Activated naive CD4-positive, alpha-beta T cell treated with anti-CD3 and anti-CD28 coated beads for 36 hours (primary cell): ENCODE data around the gene KCNQ4. TPM values are rescaled to one million over a fixed set of nuclear protein-coding genes. Genes with fewer than 3 reads are reported as not detected.
A peak's percentile ranks its signal among the peaks of the same experiment; 100 is the strongest.

Experiments
- CTCF ChIA-PET: fragments of 350-600 bp; sonication (Branson Sonifier 250); formaldehyde crosslinking; loops from one replicate; lab custom pipeline; 2021; ENCODE audit warnings: antibody characterized with exemption; lab: Charles Lee
- DNase-seq: peaks from one replicate; pipeline ENCODE4 v3.0.0-alpha.2; 2020
- H3K27ac Mint-ChIP-seq: one replicate; pipeline ENCODE4 v1.8.0; 2021; ENCODE audit warnings: mild to moderate bottlenecking, mixed read lengths
- H3K27me3 Mint-ChIP-seq: one replicate; pipeline ENCODE4 v1.8.0; 2021; ENCODE audit warnings: low read depth, mixed read lengths
- H3K36me3 Mint-ChIP-seq: one replicate; pipeline ENCODE4 v1.8.0; 2021; ENCODE audit warnings: low read depth, mixed read lengths
- H3K4me1 Mint-ChIP-seq: one replicate; pipeline ENCODE4 v1.8.0; 2021; ENCODE audit warnings: low read depth, mixed read lengths
- H3K4me3 Mint-ChIP-seq: one replicate; pipeline ENCODE4 v1.8.0; 2021; ENCODE audit warnings: mild to moderate bottlenecking, moderate library complexity, mixed read lengths
- H3K9me3 Mint-ChIP-seq: one replicate; pipeline ENCODE4 v1.8.0; 2021; ENCODE audit warnings: mixed read lengths
- intact Hi-C: fragments of 100-400 bp; cut with micrococcal nuclease; formaldehyde crosslinking; loops from one replicate; pipeline ENCODE4 v1.15.1; 2023
- total RNA-seq, 2 experiments: library from RNA; stranded (reverse); gene quantifications; one replicate each; pipeline ENCODE4 v1.2.3, GENCODE V29; 2021

Gene KCNQ4
- total RNA-seq, 2 experiments from 2014 or later, result 0.49 to 0.50 TPM

DNA sequence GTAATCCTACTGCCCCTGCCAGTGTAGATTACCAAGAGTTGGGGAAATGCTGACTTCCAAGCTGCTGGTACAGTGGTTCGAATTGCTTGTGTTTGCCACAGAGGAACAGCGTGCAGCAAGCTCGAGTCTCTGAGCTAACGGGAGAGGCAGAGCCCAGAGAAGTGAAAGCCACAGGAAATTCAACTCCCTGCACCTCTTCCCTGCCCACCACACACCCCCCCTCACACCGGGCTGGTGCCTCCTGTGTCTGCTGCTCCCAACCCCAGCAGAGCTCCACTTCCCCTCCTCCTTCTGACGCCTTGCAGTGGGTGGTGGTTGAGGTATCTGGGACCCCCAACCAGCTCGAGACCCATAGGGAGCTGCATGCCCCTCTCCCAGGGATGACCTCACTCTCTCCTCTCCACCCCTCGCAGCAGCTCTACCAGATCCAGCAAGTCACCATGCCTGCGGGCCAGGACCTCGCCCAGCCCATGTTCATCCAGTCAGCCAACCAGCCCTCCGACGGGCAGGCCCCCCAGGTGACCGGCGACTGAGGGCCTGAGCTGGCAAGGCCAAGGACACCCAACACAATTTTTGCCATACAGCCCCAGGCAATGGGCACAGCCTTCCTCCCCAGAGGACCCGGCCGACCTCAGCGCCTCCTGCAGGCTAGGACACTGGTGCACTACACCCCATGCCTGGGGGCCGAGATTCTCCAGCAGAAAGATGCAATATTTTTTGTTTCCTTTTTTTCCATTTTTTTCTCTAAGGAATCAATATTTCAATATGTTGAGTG, 13.1 kb upstream of the KCNQ4 start:
- Mint-ChIP-seq H3K27ac (peak overlapping the region; percentile 33), H3K4me3 (no peak overlapping the region), H3K36me3 (peaks cover 25% of the 10 kb centered on the region)

DNA sequence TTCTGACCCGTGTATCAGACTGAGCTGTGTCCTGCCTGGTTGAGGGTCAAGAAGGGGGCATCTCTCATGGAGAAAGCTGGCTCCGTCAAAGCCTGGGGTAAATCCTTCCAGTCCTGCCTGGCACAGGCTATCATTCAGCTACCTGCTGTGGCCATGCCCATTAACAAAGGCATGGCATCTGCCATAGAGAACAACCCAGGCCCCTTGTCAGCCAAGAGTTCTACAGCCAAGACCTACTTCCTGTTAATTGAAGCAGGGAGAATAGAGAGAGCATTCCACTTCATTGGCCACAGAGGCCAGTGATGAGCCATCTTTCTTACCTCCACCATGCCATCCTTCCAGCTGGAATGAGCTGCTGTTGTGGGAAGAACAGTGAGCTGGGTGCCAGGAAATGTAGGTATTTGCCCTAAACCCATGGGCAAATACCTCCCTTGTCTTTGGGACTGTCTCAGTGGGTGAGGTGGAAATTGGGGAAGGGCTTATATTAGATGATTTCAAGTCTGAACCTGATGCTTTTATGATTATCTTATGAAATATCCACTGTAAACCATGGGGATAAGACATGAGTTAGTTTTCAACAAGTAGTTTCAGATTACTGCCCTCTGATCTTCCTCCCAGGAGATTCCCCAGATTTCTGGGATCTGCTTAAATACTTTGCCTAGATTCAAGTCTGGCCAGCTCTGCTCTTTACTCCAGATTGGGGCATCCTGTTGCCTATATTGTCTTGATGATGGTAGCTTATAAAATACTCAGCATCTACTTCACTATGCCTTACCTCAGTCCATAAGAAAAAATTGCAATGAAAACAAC, 11.2 kb upstream of the KCNQ4 start:
- Mint-ChIP-seq H3K27ac (peak overlapping the region; percentile 15), H3K4me3 (no peak overlapping the region), H3K36me3 (peaks cover 29% of the 10 kb centered on the region), H3K27me3 (no peaks in the 10 kb centered on the region), H3K4me1 (no peaks in the 10 kb centered on the region), H3K9me3 (peaks cover 1% of the 10 kb centered on the region)
- DNase-seq, result no peak
- CTCF ChIA-PET, result interaction anchor here (0.5 to 11.1 kb wide), 14 partner anchors 7 to 185 kb away, joined by 3 to 115 read pairs (median 6); no protein-coding TSS in a partner anchor
- intact Hi-C loops, result loop anchor here (5.0 kb wide), 1 partner anchor 145 kb away; no protein-coding TSS in a partner anchor

More for the DNA sequence above, 13.1 kb upstream of the KCNQ4 start:
- H3K27me3 Mint-ChIP-seq, result no peaks in the 10 kb centered on the region
- DNase-seq, result no peak
- H3K9me3 Mint-ChIP-seq, result no peaks in the 10 kb centered on the region
- intact Hi-C loops, result loop anchor here (2.0 to 5.0 kb wide), 2 partner anchors 143 to 158 kb away; no protein-coding TSS in a partner anchor
- CTCF ChIA-PET, result interaction anchor here (0.6 to 11.1 kb wide), 4 partner anchors 47 to 182 kb away, joined by 3 to 115 read pairs (median 4); no protein-coding TSS in a partner anchor
- no peaks in the 10 kb centered on the region for H3K4me1 Mint-ChIP-seq

DNA sequence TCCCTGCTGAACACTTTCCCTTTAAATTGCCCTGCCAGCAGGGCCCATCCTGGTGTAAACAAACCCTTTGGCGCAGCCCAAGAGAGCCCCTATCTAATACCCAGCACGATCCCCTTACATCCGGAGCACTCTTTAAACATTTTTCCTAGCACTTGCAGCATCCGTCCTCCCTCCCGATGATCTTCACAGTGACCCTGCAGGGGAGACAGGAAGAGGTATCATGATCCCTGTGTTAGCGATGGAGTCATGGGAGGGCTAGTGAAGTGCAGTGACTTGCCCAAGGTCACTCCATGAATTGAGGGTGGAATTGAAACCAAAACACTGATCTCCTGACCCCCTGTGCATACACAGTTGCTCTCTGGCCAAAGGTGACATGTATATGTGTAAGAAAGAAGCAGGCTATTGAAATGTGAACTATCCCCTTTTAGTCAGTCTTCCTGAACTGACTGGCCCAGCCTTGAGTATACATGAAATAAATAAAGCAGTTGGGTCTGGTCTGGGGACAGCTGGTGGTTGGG, 9.8 kb upstream of the KCNQ4 start:
- H3K27ac Mint-ChIP-seq, result no peak overlapping the region
- H3K4me1 Mint-ChIP-seq, result no peaks in the 10 kb centered on the region
- no peak overlapping the region for H3K4me3 Mint-ChIP-seq
- peaks cover 30% of the 10 kb centered on the region for H3K36me3 Mint-ChIP-seq
- H3K9me3 Mint-ChIP-seq, result peaks cover 2% of the 10 kb centered on the region
- intact Hi-C loops, result loop anchor here (1.0 to 5.0 kb wide), 4 partner anchors 67 to 178 kb away; no protein-coding TSS in a partner anchor
- no peaks in the 10 kb centered on the region for H3K27me3 Mint-ChIP-seq
- CTCF ChIA-PET, result interaction anchor here (0.6 to 11.1 kb wide), 40 partner anchors 9 to 1652 kb away, joined by 3 to 115 read pairs (median 6); partner anchors contain the start of genes KCNQ4 and NFYC
- DNase-seq, result no peak

DNA sequence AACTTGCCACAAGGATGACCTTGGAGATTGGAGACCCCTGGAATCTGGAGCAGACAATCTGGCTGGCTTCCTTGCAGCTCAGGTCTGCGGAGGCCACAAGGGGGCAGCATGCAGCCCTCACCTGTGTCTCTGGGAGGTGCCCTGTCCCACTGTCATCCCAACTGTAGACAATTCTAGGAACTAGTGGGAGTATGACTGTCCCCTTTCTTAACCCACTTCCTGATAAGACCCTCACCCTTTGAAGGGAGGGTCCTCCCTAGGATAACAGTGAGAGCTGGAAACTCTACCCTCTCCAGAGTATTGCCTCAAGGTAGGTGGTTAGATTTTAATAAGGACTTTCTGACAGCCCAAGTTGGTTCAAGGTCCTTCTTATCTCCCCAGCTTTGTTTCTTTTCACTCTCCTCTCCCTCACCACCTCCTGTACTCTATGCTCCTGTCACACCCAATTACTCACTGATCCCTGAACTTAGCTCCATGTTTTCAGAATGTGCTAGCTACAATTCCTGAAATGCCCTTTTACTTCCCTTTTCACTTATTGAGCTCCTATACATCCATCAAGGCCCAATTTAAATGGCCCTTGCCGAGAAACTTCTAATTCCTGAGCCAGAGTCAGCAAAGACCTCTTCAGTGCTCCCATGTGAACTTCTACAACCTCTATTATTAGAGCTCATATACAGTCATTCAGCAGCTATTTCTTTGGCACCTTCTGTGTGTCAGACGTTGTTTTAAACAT, 9.2 kb upstream of the KCNQ4 start:
- intact Hi-C loops, result loop anchor here (1.0 to 5.0 kb wide), 4 partner anchors 66 to 178 kb away; no protein-coding TSS in a partner anchor
- peak; percentile 79 for DNase-seq
- no peaks in the 10 kb centered on the region for H3K27me3 Mint-ChIP-seq
- CTCF ChIA-PET, result interaction anchor here (0.6 to 11.1 kb wide), 45 partner anchors 8 to 1651 kb away, joined by 3 to 115 read pairs (median 6); partner anchors contain the start of genes KCNQ4 and NFYC
- H3K36me3 Mint-ChIP-seq, result peaks cover 26% of the 10 kb centered on the region
- no peak overlapping the region for H3K4me3 Mint-ChIP-seq
- peaks cover 2% of the 10 kb centered on the region for H3K9me3 Mint-ChIP-seq
- H3K27ac Mint-ChIP-seq, result no peak overlapping the region
- no peaks in the 10 kb centered on the region for H3K4me1 Mint-ChIP-seq

DNA sequence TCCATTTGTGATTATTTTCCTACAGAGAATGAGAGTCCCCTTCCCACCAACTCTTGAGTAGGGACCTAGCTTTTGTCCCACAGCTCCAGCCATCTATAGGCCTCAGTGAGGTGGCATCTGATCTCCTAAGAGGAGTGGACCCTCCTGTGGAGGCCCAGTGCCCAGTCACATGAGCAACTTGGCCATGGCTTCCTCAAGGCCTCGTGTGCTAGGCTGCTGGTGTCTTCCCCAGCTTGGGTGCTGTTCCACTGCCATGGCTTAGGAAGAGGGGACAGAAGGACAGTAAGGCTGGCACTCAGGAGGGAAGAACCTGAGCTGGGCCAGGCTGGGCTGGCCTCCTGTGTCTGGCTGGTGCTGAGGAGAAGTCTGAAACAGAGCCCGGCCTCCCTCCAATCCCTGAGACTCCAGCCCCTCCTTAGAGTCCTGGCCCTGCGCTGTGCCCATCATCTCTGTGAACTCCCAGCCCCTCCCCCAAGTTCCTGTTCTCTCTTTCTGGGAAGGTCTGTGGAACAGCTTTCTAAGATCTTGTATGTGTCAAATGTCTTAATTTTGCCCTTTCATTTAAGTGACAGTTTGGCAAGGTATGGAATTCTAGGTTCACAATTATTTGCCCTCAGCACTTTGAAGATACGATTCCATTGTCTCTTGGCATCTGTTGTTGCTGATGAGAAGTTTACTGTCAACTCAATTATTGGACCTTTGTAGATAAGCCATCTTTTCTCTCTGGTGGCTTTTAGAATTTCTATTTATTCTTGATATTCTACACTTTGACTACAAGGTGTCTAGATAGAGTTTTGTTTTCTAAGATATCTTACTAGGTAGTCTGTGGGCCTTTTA, 7.1 kb upstream of the KCNQ4 start:
- Mint-ChIP-seq H3K9me3 (peaks cover 2% of the 10 kb centered on the region), H3K4me1 (no peaks in the 10 kb centered on the region), H3K4me3 (no peak overlapping the region), H3K27ac (no peak overlapping the region), H3K27me3 (no peaks in the 10 kb centered on the region), H3K36me3 (peaks cover 16% of the 10 kb centered on the region)
- CTCF ChIA-PET, result interaction anchor here (1.1 to 11.1 kb wide), 6 partner anchors 11 to 175 kb away, joined by 3 to 115 read pairs (median 38); no protein-coding TSS in a partner anchor
- intact Hi-C loops, result no loop called here
- no peak for DNase-seq

DNA sequence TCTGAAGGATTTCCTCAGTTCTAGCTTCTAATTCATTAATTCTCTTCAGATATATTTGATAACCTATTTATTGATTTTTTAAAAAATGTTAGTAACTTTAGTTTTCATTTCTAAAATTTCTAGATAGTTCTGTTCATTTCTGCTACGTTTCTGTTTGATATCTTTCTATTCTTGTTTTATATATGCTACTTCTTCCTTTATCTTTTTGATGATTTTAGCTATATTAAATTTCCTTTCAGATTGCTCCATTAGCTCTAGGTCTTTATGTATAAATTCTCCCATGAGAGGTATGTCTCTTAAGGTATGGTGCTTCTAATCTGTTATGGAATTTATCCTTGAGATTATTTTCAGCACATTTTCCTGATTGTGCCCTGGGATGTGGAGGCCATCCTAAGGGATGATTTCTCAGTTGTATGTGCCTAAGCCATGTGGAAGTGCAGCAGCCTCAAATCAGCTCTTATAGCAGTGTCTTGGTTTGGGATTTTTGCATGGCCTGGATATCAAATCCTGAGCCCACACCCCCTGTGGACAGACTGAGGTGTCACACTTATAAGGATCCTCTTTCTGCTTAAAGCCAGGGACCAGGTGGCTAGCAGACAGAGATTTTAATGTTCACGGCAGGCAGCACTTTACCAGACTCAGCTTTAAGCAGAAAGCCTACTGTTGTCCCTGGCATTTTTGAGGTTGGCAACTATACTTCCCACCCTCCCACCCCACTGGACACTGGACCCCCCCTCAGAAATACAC, 6.2 kb upstream of the KCNQ4 start:
- Mint-ChIP-seq H3K9me3 (peaks cover 2% of the 10 kb centered on the region), H3K4me3 (no peak overlapping the region), H3K36me3 (peaks cover 16% of the 10 kb centered on the region), H3K27me3 (no peaks in the 10 kb centered on the region), H3K4me1 (no peaks in the 10 kb centered on the region), H3K27ac (no peak overlapping the region)
- CTCF ChIA-PET, result interaction anchor here (6.0 to 11.1 kb wide), 3 partner anchors 12 to 174 kb away, joined by 47 to 115 read pairs (median 95); no protein-coding TSS in a partner anchor
- intact Hi-C loops, result no loop called here
- DNase-seq, result no peak

DNA sequence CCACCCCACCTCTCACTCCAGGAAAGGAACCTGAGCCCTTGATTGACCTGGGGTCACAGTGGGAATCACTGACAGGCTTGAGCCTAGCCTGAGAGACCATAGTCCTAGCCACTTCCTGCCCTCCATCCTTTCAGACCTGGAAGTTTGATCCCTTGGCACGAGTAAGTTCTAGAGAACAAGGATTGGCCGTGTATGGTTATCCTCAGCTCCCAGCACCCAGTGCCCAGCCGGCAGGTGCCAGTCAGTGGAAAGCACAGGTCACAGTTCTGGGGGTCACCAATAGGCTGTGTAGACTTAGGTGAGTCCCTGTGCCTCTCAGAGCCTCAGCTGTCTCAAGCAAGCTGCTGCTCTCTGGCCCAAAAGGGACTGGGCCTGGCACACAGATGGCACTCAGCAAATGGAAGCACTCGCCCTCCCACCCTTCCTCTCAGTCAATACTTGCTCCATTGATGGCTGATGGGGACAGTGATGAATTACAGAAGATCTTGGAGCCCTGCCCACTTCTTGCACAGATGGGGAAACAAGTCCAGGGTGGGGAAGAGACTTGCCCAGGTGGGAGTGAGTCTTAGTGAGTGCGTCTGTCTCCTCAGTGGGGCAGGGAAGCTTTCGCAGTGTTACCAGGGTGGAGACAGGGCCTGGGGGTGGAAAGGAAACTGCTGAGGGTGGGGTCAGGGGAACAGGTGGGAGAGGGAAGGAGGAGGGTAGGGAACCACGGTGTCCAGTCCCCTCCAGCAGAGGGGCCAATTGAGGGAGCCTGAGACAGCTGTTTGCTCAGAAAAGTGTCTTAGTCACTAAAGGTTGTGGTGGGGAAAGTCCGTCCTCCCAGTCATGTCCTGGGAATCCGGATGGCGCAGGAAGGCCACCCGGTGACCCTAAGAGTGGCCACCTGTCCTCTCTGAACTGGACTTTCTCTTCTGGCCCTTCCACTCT, 2.6 kb upstream of the KCNQ4 start:
- intact Hi-C loops, result no loop called here
- Mint-ChIP-seq H3K27ac (no peak overlapping the region), H3K4me1 (peaks cover 7% of the 10 kb centered on the region), H3K4me3 (no peak overlapping the region), H3K36me3 (peaks cover 15% of the 10 kb centered on the region), H3K27me3 (peaks cover 15% of the 10 kb centered on the region), H3K9me3 (peaks cover 2% of the 10 kb centered on the region)
- DNase-seq, result no peak
- CTCF ChIA-PET, result interaction anchor here (0.6 to 11.1 kb wide), 4 partner anchors 7 to 172 kb away, joined by 3 to 115 read pairs (median 6); no protein-coding TSS in a partner anchor

DNA sequence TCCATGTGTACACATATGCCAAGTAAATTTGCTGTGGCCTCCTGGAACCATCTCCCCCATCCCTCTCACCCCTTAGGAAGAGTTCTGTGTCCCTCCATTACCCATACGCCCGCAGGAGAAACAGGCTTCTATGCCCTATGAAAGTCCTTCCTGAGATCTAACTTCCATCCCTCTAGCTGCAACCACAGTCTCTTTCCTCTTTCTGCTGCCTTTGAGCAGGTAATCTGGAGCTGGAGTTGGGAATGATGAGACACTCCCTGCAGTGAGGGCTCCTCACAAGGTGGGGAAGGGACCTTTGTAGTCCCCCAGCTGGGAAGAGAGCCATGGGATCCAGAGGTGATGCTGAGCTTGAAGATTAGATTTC, 2.0 kb upstream of the KCNQ4 start:
- CTCF ChIA-PET, result interaction anchor here (0.6 to 2.1 kb wide), 2 partner anchors 8 to 167 kb away, joined by 3 to 10 read pairs; no protein-coding TSS in a partner anchor

DNA sequence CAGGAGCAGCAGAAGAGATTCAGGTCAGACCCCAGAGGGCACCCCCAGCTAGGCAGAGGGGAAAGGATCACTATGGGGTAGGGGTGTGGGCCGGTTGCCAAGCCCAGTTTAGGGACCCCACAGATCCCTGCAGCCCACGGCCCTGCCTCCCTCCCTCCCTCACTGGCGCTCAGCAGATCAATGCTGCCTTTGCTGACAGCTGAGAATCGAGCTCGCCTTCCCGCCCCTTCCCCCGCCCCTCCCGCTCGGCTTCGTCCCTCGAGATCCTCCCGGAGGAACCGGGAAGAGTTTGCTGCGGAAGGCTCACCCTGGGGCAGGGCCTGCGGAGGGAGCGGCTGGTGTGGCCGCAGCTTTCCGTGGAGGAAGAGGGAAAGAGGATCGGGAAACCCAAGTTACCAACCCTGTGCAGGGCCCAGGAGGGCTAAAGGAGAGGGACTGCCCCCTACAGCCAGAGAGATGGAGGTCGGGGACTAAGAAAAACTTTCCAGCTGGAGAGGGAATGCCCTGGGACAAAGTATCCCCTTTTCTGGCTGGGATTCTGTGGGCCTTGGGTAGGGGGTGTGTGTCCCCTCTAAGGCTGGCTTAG, 1.1 kb upstream of the KCNQ4 start:
- intact Hi-C loops, result no loop called here
- H3K4me3 Mint-ChIP-seq, result peak overlapping the region; percentile 60
- peaks cover 4% of the 10 kb centered on the region for H3K36me3 Mint-ChIP-seq
- CTCF ChIA-PET, result interaction anchor here (2.1 kb wide), 1 partner anchor 9 kb away, joined by 10 read pairs; no protein-coding TSS in a partner anchor
- H3K27ac Mint-ChIP-seq, result no peak overlapping the region
- DNase-seq, result no peak
- peaks cover 15% of the 10 kb centered on the region for H3K27me3 Mint-ChIP-seq
- no peaks in the 10 kb centered on the region for H3K9me3 Mint-ChIP-seq
- peaks cover 7% of the 10 kb centered on the region for H3K4me1 Mint-ChIP-seq

More for the DNA sequence above, 2.0 kb upstream of the KCNQ4 start:
- DNase-seq, result no peak
- Mint-ChIP-seq H3K4me3 (no peak overlapping the region), H3K36me3 (peaks cover 10% of the 10 kb centered on the region), H3K9me3 (peaks cover 2% of the 10 kb centered on the region), H3K27ac (no peak overlapping the region), H3K4me1 (peaks cover 7% of the 10 kb centered on the region), H3K27me3 (peaks cover 15% of the 10 kb centered on the region)
- intact Hi-C loops, result no loop called here
